Astrocyte of the cerebellum (primary cell): ENCODE data around the gene ZCCHC3.

ENCODE experiments used
- DNase-seq: peaks from one replicate; pipeline ENCODE4 v3.0.0-alpha.2; 2011; ENCODE audit warnings: low read depth
- H3K4me3 ChIP-seq: 2 replicates; pipeline ENCODE4 v1.5.1; 2011; ENCODE audit warnings: mild to moderate bottlenecking, low read depth, low read length, moderate library complexity
- CTCF ChIP-seq: IDR thresholded peaks from 2 replicates; pipeline ENCODE4 v1.5.1; 2012; ENCODE audit warnings: low read length, low read depth, moderate library complexity, mild to moderate bottlenecking; ENCODE audit errors: missing control alignments
- in situ Hi-C: cut with HindIII; loops from 2 replicates; pipeline ENCODE4 v1.10.0; 2017; ENCODE audit warnings: low sequenced_read_pairs

The ZCCHC3 gene

GRCh38 chr20:278181-278580 is 19.2 kb upstream of the ZCCHC3 start:
- DNase-seq, result no peak
- in situ Hi-C loops, result no loop called here
- no peak for TF ChIP-seq CTCF
- H3K4me3 ChIP-seq, result no peak overlapping the region

- DNase-seq, result no peak
- in situ Hi-C loops, result no loop called here
- no peak for TF ChIP-seq CTCF
- no peak overlapping the region for H3K4me3 ChIP-seq
Observed at GRCh38 chr20:278607-279571, 18.5 kb upstream of the ZCCHC3 start.

DNA sequence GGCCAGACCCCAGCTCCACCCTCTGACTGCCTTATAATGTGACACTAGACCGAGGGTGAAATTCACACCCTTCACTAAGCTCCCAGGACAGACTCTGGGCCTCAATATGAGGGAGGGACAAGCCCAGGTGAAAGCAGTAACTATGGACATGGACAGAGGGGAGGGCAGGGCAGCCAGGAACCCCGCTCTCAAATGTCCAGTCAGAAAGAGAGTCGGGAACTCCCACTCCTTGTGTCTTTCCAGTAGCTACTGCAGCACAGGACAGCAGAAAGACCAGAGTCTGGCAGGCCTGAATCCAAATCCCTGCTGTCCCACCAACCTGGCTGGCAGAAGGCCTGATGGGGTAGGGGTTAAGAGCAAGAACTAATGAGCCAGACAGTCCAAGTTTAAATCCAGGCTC is 13.2 kb upstream of the ZCCHC3 start:
- no peak for DNase-seq
- in situ Hi-C loops, result no loop called here
- no peak for TF ChIP-seq CTCF
- no peak overlapping the region for H3K4me3 ChIP-seq

- in situ Hi-C loops, result no loop called here
- TF ChIP-seq CTCF, result no peak
- H3K4me3 ChIP-seq, result no peak overlapping the region
- DNase-seq, result no peak
Observed at GRCh38 chr20:286508-286907, 10.9 kb upstream of the ZCCHC3 start.

GRCh38 chr20:288956-289692 is 8.2 kb upstream of the ZCCHC3 start:
- no peak for TF ChIP-seq CTCF
- no peak for DNase-seq
- H3K4me3 ChIP-seq, result peak overlapping the region; percentile 86
- in situ Hi-C loops, result no loop called here

GRCh38 chr20:289693-290083 is 7.7 kb upstream of the ZCCHC3 start:
- no peak for TF ChIP-seq CTCF
- peak overlapping the region; percentile 86 for H3K4me3 ChIP-seq
- DNase-seq, result no peak
- in situ Hi-C loops, result no loop called here
